Measurements from ENCODE around the gene TMEM127. TPM values are rescaled to one million over a fixed set of nuclear protein-coding genes. Genes with fewer than 3 reads are reported as not detected.

The TMEM127 gene
- total RNA-seq, 1 experiment from 2014 or later: 25.3 TPM

DNA sequence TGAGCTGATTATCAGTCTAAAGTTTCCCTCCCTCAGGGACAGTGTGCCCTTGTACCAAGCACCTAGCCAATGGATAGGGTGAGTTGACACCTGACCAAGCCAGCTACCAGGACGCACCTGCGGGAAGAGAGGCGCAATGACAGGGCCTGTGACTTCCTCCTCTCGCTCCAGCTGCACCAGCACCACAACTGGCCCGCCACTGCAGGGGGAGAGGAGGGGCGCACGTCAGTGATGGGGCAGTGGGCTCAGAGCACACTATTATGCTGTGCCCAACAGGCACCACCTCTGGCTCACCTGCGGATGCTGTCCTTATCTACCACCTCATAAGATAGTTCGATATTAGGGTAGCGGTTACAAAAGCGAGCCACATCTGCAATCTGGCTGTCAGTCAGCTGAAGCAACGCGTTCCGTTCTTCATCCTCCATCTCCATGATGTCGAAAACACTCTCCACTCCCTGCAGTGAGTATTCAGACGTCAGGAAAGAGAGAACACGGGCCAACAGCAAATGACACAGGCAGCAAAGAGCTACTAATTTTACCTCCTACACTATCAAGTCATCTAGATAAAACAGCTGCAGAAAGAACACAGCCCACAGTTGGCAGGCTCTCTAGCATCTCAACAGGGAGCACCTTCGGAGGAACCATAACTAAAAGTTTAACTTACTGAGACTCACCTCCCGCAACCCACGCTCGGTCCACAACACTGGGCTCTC is 11.1 kb upstream of the TMEM127 start:
- Histone ChIP-seq H3K4me2 (ENCODE audit: low read length) (no peak overlapping the region), H2AFZ (ENCODE audit: low read depth, low read length, poor library complexity, severe bottlenecking) (no peak overlapping the region), H4K20me1 (ENCODE audit: insufficient read depth) (no peaks in the 10 kb centered on the region; the same call in 1 of the 2 replicates), H3K4me3 (replicated peaks in 1 of 2; ENCODE audit: low read depth in 1 of 2, low read length in 2 of 2) (no peak overlapping the region), H3K9me3 (ENCODE audit: control insufficient read depth in 1 of 2, insufficient read depth in 1 of 2, low read depth in 1 of 2, low read length in 2 of 2) (no peaks in the 10 kb centered on the region), H3K9ac (ENCODE audit: low read length) (no peak overlapping the region), H3K9me2 (ENCODE audit: insufficient read depth) (no peaks in the 10 kb centered on the region), H3K27me3 (ENCODE audit: insufficient read depth, low read length) (no peaks in the 10 kb centered on the region), H3K4me1 (ENCODE audit: control insufficient read depth in 1 of 2, insufficient read depth in 2 of 2, low read length in 2 of 2) (peaks cover 0 to 5% of the 10 kb centered on the region in 2 experiments; a peak in 1 of 4 replicates), H3K36me3 (ENCODE audit: control insufficient read depth in 1 of 2, insufficient read depth in 2 of 2, low read length in 2 of 2) (peaks cover 56 to 60% of the 10 kb centered on the region in 2 experiments), H3K27ac (ENCODE audit: low read depth, low read length) (no peak overlapping the region), H3K79me2 (ENCODE audit: insufficient read depth, low read length) (0 out of 2 replicates have a peak, but pooled peaks cover 3% of the 10 kb centered on the region)
- CTCF ChIA-PET: no interaction called here
- ATAC-seq: no peak
- RAD21 ChIA-PET (ENCODE audit: low non-redundant PET in 1 of 2, low total read pairs in 2 of 2, uncharacterized antibody in 2 of 2, unreplicated experiment in 2 of 2): no interaction called here
- TF ChIP-seq POLR2A (IDR thresholded peaks at IDR 0.05; ENCODE audit: borderline replicate concordance, extremely low read depth, insufficient read depth, insufficient read length) (no peak), ELF1 (IDR thresholded peaks at IDR 0.05; ENCODE audit: borderline replicate concordance, low read depth) (no peak), JUND (IDR thresholded peaks at IDR 0.05) (no peak), EZH2phosphoT487 (IDR thresholded peaks at IDR 0.05; ENCODE audit: borderline replicate concordance) (no peak), ZNF274 (IDR thresholded peaks at IDR 0.05; ENCODE audit: low read depth, low read length) (no peak), REST (IDR thresholded peaks at IDR 0.05; ENCODE audit: low read depth) (no peak), YY1 (IDR thresholded peaks at IDR 0.05; ENCODE audit: extremely low read depth, insufficient replicate concordance, low read depth, low read length) (no peak), ATF3 (IDR thresholded peaks at IDR 0.05) (no peak), EZH2 (IDR thresholded peaks at IDR 0.05) (no peak), CEBPB (IDR thresholded peaks at IDR 0.05; ENCODE audit: low read depth) (no peak), SRF (IDR thresholded peaks at IDR 0.05; ENCODE audit: low read depth) (no peak), ZFX (IDR thresholded peaks at IDR 0.05) (no peak)
- TF ChIP-seq, protein P1, sequence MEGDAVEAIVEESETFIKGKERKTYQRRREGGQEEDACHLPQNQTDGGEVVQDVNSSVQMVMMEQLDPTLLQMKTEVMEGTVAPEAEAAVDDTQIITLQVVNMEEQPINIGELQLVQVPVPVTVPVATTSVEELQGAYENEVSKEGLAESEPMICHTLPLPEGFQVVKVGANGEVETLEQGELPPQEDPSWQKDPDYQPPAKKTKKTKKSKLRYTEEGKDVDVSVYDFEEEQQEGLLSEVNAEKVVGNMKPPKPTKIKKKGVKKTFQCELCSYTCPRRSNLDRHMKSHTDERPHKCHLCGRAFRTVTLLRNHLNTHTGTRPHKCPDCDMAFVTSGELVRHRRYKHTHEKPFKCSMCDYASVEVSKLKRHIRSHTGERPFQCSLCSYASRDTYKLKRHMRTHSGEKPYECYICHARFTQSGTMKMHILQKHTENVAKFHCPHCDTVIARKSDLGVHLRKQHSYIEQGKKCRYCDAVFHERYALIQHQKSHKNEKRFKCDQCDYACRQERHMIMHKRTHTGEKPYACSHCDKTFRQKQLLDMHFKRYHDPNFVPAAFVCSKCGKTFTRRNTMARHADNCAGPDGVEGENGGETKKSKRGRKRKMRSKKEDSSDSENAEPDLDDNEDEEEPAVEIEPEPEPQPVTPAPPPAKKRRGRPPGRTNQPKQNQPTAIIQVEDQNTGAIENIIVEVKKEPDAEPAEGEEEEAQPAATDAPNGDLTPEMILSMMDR (IDR thresholded peaks at IDR 0.05 in 2 of 3, conservative IDR thresholded peaks at IDR 0.05 in 1 of 3; ENCODE audit: borderline replicate concordance in 1 of 3, insufficient read depth in 1 of 3, low read depth in 2 of 3, low read length in 2 of 3): no peak
- TF ChIP-seq, protein P2, sequence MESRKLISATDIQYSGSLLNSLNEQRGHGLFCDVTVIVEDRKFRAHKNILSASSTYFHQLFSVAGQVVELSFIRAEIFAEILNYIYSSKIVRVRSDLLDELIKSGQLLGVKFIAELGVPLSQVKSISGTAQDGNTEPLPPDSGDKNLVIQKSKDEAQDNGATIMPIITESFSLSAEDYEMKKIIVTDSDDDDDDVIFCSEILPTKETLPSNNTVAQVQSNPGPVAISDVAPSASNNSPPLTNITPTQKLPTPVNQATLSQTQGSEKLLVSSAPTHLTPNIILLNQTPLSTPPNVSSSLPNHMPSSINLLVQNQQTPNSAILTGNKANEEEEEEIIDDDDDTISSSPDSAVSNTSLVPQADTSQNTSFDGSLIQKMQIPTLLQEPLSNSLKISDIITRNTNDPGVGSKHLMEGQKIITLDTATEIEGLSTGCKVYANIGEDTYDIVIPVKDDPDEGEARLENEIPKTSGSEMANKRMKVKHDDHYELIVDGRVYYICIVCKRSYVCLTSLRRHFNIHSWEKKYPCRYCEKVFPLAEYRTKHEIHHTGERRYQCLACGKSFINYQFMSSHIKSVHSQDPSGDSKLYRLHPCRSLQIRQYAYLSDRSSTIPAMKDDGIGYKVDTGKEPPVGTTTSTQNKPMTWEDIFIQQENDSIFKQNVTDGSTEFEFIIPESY (IDR thresholded peaks at IDR 0.05; ENCODE audit: extremely low read depth, insufficient replicate concordance, low read length): no peak
- intact Hi-C loops (cut with micrococcal nuclease): no loop called here
- BruUV-seq (replicated peaks): TSS peak; percentile 35
- DNase-seq (ENCODE audit: low read depth, low spot score): no peak
- POLR2A ChIA-PET: no interaction called here

All from HCT116 (cell line).